ENCODE results near the gene MYH6.

DNA sequence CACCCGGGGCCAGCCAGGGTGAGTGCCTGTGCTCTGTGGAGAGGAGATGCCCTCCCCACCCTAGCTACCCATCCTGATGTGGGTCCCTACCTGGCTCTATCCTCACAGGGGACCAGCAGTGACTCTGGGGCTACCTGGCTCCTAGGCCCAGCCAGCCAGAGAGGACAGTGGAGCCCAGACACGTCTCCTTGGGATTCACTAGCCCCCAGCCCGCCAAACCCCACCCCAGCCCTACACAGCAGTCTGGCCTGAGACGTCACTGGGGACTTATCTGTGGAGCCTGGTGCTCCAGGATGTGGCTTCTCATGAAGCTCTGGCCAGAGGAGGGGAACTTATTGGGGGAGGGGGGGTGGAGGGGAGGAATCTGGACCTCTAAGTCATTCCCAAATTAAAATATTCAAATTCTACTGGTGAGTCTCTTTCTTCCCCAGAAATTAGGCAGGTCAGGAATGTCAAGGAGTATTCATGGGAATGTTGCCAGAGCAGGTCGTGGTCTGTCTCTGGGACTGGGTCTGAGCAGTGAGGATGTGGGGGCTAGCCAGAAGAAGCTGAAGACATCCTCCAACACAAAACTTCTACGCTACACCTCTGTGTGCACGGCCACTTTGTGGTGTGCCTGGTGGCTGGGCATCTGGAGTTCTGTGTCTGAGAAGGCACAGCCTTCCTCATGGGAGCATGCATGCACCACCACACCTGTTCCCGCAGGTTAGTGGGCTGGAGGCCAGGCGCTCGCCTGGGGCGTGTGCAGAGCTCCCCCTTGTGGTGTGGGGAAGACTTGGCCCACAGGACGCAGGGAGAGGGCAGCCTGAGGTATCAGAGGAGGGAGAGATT is 28.5 kb downstream of the MYH6 start:
- TF ChIP-seq POLR2A (IDR thresholded peaks at IDR 0.05): no peak
- TF ChIP-seq, protein P1, sequence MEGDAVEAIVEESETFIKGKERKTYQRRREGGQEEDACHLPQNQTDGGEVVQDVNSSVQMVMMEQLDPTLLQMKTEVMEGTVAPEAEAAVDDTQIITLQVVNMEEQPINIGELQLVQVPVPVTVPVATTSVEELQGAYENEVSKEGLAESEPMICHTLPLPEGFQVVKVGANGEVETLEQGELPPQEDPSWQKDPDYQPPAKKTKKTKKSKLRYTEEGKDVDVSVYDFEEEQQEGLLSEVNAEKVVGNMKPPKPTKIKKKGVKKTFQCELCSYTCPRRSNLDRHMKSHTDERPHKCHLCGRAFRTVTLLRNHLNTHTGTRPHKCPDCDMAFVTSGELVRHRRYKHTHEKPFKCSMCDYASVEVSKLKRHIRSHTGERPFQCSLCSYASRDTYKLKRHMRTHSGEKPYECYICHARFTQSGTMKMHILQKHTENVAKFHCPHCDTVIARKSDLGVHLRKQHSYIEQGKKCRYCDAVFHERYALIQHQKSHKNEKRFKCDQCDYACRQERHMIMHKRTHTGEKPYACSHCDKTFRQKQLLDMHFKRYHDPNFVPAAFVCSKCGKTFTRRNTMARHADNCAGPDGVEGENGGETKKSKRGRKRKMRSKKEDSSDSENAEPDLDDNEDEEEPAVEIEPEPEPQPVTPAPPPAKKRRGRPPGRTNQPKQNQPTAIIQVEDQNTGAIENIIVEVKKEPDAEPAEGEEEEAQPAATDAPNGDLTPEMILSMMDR (IDR thresholded peaks at IDR 0.05): peak; percentile 86 to 98 (median 94)

All from esophagus squamous epithelium (tissue), 4 donors.